Endometrium (tissue), 2 donors: Measurements from ENCODE around the gene GRIP1.
"Not testable (repeated sequence)": the region's sequence is repeated elsewhere in the genome, so short reads cannot be mapped to it uniquely, and the experiment has no call there.

Source experiments
- FAIRE-seq: peaks from 2 replicates; lab custom pipeline; 2012; peaks lifted over from hg19 to GRCh38; lab: Jason Lieb, UNC
- donor health status: control.
- donor health status: control.

Gene GRIP1

DNA sequence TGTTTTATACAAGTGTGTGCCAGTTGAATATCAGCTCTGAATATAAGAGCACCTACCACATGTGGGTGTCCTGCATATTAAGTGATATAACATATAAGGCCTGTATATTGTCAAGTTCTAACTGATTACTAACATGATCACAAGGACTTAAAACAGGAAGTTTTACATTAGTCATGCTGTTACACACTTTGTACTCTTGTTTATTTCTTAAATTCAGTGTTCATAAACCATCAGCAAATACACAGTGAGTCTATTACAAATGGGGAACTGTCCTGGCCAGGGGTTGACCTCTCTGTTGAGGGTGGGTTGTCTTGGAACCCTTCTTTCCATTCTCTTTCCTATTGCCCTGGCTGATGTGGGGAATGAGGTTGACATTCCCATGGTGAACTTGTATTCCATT is 357.4 kb downstream of the GRIP1 start:
- no peak for FAIRE-seq

DNA sequence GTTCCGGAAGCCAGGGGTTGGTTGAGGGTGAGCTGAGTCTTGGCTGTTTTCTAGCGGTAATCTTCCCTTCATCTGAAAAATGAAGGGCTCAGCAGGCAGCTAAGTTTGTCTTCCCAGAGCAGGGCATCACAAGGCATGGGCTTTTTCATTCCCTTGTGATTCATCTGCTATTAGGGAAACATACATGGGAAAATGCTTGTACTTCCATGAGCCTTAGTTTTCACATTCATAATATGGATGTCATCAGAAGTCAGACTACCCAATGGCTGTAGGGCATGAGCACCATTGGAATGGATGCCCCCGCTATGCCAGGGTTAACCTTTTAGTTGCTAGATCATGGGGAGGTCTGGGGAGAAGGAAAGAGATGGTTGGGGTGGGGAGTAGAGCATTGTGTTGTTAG is 357.9 kb downstream of the GRIP1 start:
- no peak for FAIRE-seq

DNA sequence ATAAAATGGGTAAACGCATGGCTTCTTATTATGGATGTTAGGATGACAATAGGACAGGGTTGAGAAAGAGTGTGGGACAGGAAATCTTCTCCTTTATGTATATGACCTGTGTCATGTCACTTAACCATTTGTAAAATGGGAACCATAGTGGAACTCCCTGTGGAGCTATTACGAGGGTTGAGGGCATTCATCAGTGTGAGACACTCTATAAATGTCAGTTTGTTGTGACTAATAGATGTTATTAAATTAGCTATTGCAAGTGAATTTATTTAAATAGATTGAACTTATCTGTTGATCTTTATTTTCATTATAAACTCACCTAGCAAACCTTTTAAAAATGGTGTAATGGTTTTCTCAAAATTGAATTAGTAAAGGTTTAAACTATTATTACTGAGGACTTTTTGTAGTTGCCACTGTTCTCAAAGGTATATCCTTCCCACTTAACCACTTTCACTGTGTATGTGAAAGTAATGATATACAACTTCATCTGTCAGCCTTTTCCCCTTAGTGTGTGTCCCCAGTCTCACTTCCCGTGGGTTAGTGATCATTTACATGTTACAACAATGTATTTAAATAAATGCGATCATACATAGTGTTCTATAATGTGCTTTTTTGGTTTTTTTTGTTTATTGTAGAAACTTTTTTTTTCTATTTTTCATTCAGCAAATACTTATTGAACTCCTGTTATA is 359.5 kb downstream of the GRIP1 start:
- no peak for FAIRE-seq

DNA sequence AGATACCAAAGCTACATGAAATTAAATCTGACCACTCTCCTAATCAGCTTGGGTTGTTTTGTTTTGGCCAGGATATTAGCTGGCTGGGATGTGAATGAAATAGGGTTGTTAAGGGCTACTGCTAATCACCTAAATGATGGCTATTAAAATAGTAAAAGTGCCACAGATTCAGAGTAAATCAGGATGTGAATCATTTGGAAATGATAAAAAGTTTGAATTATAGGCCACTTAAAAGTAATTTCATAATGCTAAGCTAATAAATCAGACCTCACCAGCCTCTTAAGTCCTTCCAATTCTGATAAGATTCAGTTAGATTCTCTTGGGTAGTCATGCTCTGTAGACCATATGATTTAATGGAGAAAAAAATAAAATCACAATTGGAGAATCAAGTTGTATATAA is 364.6 kb downstream of the GRIP1 start:
- no peak for FAIRE-seq

DNA sequence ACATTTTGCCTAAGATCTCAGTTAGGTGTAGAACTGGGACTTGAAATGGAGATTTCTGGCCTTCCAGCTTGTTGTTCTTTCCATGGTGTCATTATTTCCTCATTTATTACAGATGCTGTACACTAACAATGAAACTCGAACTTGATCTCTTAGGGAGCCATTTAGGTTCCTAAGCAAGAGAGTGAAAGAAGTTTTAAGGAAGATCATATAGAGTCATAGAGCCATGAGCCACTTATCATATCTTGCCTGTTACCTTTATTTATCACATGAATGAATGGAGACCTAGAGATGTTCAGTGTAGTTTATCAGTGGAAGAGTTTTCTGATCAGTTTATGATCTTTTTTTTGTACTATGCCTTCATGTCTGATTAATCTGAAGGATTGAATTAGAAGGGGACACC is 366.7 kb downstream of the GRIP1 start:
- FAIRE-seq, result no peak

DNA sequence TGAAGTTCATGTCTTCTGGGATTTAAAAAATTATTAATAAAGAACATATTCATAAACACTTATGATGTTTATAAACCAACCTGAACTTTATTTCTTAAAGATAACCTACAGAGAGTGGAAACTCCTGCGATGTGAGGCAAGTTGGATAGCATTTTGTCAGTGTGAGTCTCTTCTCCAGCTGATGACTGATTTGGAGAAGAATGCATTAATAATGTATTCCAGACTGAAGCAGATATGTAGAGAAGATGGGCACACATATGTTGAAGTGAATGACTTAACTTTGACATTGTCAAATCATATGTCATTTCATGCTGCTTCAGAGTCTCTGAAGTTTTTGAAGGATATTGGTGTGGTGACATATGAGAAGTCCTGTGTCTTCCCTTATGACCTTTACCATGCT is 369.3 kb downstream of the GRIP1 start:
- FAIRE-seq, result no peak

DNA sequence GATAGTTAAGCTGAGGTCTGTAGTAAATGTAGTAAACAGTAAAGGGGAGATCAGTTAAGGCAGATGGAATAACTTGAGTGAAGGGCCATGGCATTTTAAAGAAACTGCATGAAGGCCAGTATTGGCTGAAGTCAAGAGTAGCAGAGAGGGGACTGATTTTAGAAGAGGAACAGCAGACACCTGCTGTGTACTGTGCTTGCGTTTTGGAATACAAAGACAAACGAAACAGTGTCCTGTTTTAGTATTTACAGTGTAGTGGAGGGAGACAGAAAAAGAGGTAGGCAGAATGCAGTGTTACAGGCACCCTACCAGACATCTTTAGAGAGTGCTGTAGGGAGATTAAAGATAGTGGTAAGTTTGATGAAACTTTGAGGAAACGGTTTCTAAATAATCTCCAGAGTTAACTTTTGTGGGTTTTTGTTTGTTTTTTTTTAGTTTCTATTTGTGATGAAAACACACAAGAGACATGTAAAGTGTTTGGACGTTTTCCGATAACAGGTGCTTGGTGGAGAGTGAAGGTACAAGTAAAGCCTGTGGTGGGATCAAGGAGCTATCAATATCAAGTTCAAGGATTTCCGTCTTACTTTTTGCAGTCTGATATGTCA is 374.5 kb downstream of the GRIP1 start:
- FAIRE-seq, result no peak

DNA sequence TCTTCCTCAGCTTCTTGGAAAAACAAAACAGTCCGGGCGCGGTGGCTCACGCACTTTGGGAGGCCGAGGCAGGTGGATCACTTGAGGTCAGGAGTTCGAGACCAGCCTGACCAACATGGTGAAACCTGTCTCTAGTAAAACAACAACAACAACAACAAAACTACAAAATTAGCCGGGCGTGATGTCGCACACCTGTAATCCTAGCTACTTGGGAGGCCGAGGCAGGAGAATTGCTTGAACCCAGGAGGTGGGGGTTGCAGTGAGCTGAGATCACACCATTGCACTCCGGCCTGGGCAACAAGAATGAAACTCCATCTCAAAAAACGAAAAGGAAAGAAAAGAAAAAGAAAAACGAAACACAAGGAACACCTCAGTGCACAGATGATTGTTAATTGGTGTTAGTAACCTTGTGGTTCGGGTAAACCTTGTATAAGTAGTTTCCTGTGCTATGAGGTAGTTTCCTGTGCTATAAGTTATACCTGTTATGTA is 375.5 kb downstream of the GRIP1 start:
- not testable (repeated sequence) for FAIRE-seq

DNA sequence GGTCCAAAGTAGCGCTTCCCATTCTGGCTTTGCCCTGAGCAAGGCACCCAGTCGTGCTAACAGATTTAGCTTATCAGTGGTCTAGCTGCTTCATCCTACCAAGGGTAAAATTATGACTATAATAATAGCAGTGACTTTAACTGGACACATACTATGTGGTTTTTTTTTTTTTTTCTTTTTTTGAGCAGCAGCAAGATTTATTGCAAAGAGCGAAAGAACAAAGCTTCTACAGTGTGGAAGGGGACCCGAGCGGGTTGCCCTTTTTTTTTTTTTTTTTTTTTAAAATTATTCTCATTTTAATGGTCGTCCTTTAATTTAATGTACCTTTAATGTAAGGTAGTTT is 376.1 kb downstream of the GRIP1 start:
- no peak for FAIRE-seq

DNA sequence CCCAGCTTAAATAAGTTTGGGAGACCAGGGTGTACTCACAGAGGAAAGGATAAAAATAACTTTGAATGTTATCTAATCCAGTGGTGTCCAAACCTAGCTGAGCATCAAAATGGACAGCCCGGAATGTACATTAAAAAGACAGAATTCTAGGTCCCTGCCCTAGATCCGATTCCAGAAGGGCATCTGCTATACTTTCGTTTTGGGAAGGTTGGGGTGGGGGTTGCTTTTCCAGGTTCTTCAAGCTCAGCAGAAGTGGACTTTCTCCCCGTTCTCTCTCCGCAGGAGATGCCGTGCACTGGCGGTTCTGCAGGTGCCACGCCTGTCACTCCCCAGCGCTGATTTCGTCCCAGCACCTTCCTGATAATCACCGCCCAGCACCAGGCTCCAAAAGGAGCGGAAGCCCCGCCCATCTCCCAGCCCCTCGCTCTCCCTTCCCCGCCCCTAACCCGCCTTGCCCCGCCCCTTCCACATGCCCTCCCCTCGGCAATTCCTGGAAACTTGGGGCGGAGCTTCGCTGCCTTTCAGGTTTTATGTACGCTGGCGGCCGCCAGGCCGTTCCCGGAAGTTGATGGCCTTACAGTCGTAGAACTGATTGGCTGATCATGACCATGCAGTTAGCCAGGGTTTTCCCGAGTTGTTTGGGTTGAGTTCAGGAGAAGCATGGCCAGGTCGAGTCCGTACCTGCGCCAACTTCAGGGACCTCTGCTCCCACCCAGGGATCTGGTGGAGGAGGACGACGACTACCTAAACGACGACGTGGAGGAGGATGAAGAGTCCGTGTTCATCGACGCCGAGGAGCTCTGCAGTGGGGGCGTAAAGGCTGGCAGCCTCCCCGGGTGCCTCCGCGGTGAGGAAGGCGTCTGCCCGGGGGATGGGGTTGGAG is 376.7 kb downstream of the GRIP1 start, which contains the start of gene HELB:
HELB (plus strand) TSS at position 550 of the 883 bp plus-strand sequence; CDS start at position 661, 111 bp downstream.
- FAIRE-seq, result peak; percentile 15

DNA sequence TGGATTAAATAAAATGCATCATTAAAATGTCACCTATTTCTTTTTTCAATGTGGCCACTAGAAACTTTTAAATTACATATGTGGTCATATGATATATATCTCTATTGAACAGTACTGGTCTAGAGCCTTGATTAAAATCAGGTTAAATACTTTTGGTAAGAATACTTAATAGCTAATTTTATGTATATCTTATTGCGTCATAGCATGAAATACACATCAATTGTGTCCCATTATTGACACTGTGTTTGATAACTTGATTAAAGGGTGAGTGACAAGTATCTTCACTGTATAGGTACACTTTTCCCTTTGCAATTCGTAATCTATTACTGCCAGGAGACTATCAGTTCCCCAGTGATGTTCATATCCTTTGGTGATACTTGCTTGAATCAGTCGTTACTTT is 381.0 kb downstream of the GRIP1 start:
- no peak for FAIRE-seq
